KOPT-K1 (cell line): ENCODE measurements around the gene SKAP1.
"Not testable (repeated sequence)": the region's sequence is repeated elsewhere in the genome, so short reads cannot be mapped to it uniquely, and the experiment has no call there.

Experiments
- H3K27ac ChIP-seq: fragments of 200-600 bp; sonication (generic); 2 replicates; pipeline ENCODE4 v1.5.1; 2016; ENCODE audit warnings: antibody characterized with exemption, mild to moderate bottlenecking, low read depth, low read length; ENCODE audit not compliant: poor library complexity, severe bottlenecking
- H3K36me3 ChIP-seq: fragments of 200-600 bp; sonication (generic); 2 replicates; pipeline ENCODE4 v1.5.1; 2017; ENCODE audit warnings: antibody characterized with exemption, mild to moderate bottlenecking, low read length, moderate library complexity; ENCODE audit not compliant: insufficient read depth
- H3K9me3 ChIP-seq: fragments of 200-600 bp; sonication (generic); 2 replicates; pipeline ENCODE4 v1.5.1; 2017; ENCODE audit warnings: antibody characterized with exemption, low read length, mild to moderate bottlenecking; ENCODE audit not compliant: insufficient read depth, poor library complexity, severe bottlenecking

Gene SKAP1

GRCh38 chr17:48211787-48212186 is 218.2 kb downstream of the SKAP1 start:
- H3K27ac ChIP-seq: no peak overlapping the region
- H3K36me3 ChIP-seq: peaks cover 12% of the 10 kb centered on the region; the same call in 1 of the 2 replicates
- no peaks in the 10 kb centered on the region for H3K9me3 ChIP-seq

- peaks cover 12% of the 10 kb centered on the region; the same call in 1 of the 2 replicates for H3K36me3 ChIP-seq
- no peaks in the 10 kb centered on the region for H3K9me3 ChIP-seq
- H3K27ac ChIP-seq: no peak overlapping the region
These were observed 219.0 kb downstream of the SKAP1 start for GRCh38 chr17:48211011-48211410.

GRCh38 chr17:48209973-48210372 is 220.0 kb downstream of the SKAP1 start:
- Histone ChIP-seq H3K9me3 (no peaks in the 10 kb centered on the region), H3K27ac (no peak overlapping the region), H3K36me3 (peaks cover 12% of the 10 kb centered on the region; the same call in 1 of the 2 replicates)

GRCh38 chr17:48207776-48208544 is 222.1 kb downstream of the SKAP1 start:
- no peak overlapping the region for H3K27ac ChIP-seq
- H3K36me3 ChIP-seq: peaks cover 12% of the 10 kb centered on the region; the same call in 1 of the 2 replicates
- H3K9me3 ChIP-seq: no peaks in the 10 kb centered on the region

GRCh38 chr17:48207036-48207435 is 223.0 kb downstream of the SKAP1 start:
- H3K9me3 ChIP-seq, H3K27ac ChIP-seq, H3K36me3 ChIP-seq: not testable (repeated sequence)

- Histone ChIP-seq H3K27ac (no peak overlapping the region), H3K36me3 (no peaks in the 10 kb centered on the region), H3K9me3 (no peaks in the 10 kb centered on the region)
These were observed 227.1 kb downstream of the SKAP1 start for GRCh38 chr17:48202959-48203358.

- no peak overlapping the region for H3K27ac ChIP-seq
- peaks cover 6% of the 10 kb centered on the region; the same call in 1 of the 2 replicates for H3K36me3 ChIP-seq
- H3K9me3 ChIP-seq: no peaks in the 10 kb centered on the region
These were observed 231.0 kb downstream of the SKAP1 start for GRCh38 chr17:48198950-48199541.

GRCh38 chr17:48195910-48196309 is 234.1 kb downstream of the SKAP1 start:
- Histone ChIP-seq H3K9me3 (no peaks in the 10 kb centered on the region), H3K27ac (no peak overlapping the region), H3K36me3 (peaks cover 25% of the 10 kb centered on the region)

- H3K27ac ChIP-seq: no peak overlapping the region
- H3K36me3 ChIP-seq: peaks cover 28% of the 10 kb centered on the region
- H3K9me3 ChIP-seq: no peaks in the 10 kb centered on the region
These were observed 235.9 kb downstream of the SKAP1 start for GRCh38 chr17:48194097-48194550.

- Histone ChIP-seq H3K27ac (no peak overlapping the region), H3K36me3 (peaks cover 36% of the 10 kb centered on the region), H3K9me3 (no peaks in the 10 kb centered on the region)
These were observed 237.7 kb downstream of the SKAP1 start for GRCh38 chr17:48192321-48192731.

GRCh38 chr17:48191362-48191761 is 238.7 kb downstream of the SKAP1 start:
- H3K27ac ChIP-seq: no peak overlapping the region
- peaks cover 43% of the 10 kb centered on the region for H3K36me3 ChIP-seq
- no peaks in the 10 kb centered on the region for H3K9me3 ChIP-seq

- Histone ChIP-seq H3K9me3 (no peaks in the 10 kb centered on the region), H3K27ac (no peak overlapping the region), H3K36me3 (peaks cover 47% of the 10 kb centered on the region)
These were observed 239.1 kb downstream of the SKAP1 start for GRCh38 chr17:48190871-48191270.

GRCh38 chr17:48187872-48188608 is 242.0 kb downstream of the SKAP1 start:
- no peaks in the 10 kb centered on the region for H3K9me3 ChIP-seq
- H3K36me3 ChIP-seq: peaks cover 63% of the 10 kb centered on the region
- no peak overlapping the region for H3K27ac ChIP-seq

- peaks cover 66% of the 10 kb centered on the region for H3K36me3 ChIP-seq
- H3K9me3 ChIP-seq, H3K27ac ChIP-seq: not testable (repeated sequence)
These were observed 243.7 kb downstream of the SKAP1 start for GRCh38 chr17:48186317-48186716.

GRCh38 chr17:48184721-48185120 is 245.3 kb downstream of the SKAP1 start:
- Histone ChIP-seq H3K9me3 (no peaks in the 10 kb centered on the region), H3K27ac (no peak overlapping the region)

More at GRCh38 chr17:48184721-48185120, 245.3 kb downstream of the SKAP1 start:
- peaks cover 81% of the 10 kb centered on the region for H3K36me3 ChIP-seq
